Astrocyte (in vitro differentiated cells and primary cell): ENCODE data around the gene GGT5.

Source experiments
- EZH2 ChIP-seq: IDR thresholded peaks from 2 replicates; pipeline ENCODE4 v1.6.1; 2012; ENCODE audit warnings: mild to moderate bottlenecking, low read length, inconsistent platforms; ENCODE audit not compliant: insufficient read depth
- TF ChIP-seq, protein P1 (sequence below): IDR thresholded peaks from 2 replicates; pipeline ENCODE4 v1.5.1; 2011; ENCODE audit warnings: low read depth, mild to moderate bottlenecking, inconsistent platforms, low read length, moderate library complexity; ENCODE audit not compliant: insufficient read depth

DNA sequence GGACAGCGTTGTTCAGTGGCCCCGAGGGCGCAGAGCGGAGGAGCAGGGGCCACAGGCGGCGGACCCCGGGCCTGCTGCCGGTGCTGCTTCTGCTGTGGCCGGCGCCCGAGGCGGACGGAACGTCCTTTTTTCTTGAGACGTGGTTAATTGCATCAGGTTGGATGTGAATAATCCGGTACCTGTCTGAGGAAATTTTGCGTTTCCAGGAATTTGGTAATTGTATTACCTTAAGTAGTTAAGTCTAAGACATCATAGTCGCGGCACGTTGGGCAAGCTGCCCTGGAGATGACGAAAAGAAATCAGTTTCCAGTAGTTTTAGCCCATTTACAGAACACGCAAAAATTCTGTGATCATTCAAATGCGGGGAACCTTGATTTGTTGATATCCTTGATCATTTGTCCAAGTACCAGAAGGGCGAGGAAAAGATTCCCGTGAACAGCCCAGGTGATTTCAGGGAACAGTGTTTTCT is 26.5 kb upstream of the GGT5 start:
- TF ChIP-seq, protein P1, sequence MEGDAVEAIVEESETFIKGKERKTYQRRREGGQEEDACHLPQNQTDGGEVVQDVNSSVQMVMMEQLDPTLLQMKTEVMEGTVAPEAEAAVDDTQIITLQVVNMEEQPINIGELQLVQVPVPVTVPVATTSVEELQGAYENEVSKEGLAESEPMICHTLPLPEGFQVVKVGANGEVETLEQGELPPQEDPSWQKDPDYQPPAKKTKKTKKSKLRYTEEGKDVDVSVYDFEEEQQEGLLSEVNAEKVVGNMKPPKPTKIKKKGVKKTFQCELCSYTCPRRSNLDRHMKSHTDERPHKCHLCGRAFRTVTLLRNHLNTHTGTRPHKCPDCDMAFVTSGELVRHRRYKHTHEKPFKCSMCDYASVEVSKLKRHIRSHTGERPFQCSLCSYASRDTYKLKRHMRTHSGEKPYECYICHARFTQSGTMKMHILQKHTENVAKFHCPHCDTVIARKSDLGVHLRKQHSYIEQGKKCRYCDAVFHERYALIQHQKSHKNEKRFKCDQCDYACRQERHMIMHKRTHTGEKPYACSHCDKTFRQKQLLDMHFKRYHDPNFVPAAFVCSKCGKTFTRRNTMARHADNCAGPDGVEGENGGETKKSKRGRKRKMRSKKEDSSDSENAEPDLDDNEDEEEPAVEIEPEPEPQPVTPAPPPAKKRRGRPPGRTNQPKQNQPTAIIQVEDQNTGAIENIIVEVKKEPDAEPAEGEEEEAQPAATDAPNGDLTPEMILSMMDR: no peak
- TF ChIP-seq EZH2: no peak
